ENCODE results near the gene ARSI. TPM values are rescaled to one million over a fixed set of nuclear protein-coding genes. Genes with fewer than 3 reads are reported as not detected.

ARSI gene
- total and polyA plus RNA-seq, 2 of the 13 experiments (the other 11 are each of a cell fraction or from before 2014, with no cell fraction given), result 4.2 to 33.9 TPM

GRCh38 chr5:150350524-150351344, 48.0 kb upstream of the ARSI start (continued):
- TF ChIP-seq, protein P1, sequence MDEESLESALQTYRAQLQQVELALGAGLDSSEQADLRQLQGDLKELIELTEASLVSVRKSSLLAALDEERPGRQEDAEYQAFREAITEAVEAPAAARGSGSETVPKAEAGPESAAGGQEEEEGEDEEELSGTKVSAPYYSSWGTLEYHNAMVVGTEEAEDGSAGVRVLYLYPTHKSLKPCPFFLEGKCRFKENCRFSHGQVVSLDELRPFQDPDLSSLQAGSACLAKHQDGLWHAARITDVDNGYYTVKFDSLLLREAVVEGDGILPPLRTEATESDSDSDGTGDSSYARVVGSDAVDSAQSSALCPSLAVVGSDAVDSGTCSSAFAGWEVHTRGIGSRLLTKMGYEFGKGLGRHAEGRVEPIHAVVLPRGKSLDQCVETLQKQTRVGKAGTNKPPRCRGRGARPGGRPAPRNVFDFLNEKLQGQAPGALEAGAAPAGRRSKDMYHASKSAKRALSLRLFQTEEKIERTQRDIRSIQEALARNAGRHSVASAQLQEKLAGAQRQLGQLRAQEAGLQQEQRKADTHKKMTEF (CRISPR knock-in tag; IDR thresholded peaks at IDR 0.05), result peak; percentile 83
- no peak for TF ChIP-seq ZSCAN30 (CRISPR knock-in tag; IDR thresholded peaks at IDR 0.05)
- peak; percentile 72; the same call in 1 of the 2 replicates for TF ChIP-seq PITX1 (CRISPR knock-in tag; IDR thresholded peaks at IDR 0.05)
- TF ChIP-seq, protein P2, sequence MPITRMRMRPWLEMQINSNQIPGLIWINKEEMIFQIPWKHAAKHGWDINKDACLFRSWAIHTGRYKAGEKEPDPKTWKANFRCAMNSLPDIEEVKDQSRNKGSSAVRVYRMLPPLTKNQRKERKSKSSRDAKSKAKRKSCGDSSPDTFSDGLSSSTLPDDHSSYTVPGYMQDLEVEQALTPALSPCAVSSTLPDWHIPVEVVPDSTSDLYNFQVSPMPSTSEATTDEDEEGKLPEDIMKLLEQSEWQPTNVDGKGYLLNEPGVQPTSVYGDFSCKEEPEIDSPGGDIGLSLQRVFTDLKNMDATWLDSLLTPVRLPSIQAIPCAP (CRISPR knock-in tag; IDR thresholded peaks at IDR 0.05; ENCODE audit: low read depth), result no peak
- TF ChIP-seq FOXK1 (CRISPR knock-in tag; IDR thresholded peaks at IDR 0.05; ENCODE audit: borderline replicate concordance, low read depth), result peak; percentile 74; the same call in 1 of the 2 replicates
- no peak for TF ChIP-seq GMEB2 (CRISPR knock-in tag; IDR thresholded peaks at IDR 0.05; ENCODE audit: low read depth)
- TF ChIP-seq MIER3 (CRISPR knock-in tag; IDR thresholded peaks at IDR 0.05; ENCODE audit: borderline replicate concordance), result peak; percentile 75; the same call in 1 of the 2 replicates
- TF ChIP-seq CREM (IDR thresholded peaks at IDR 0.05), result no peak
- TF ChIP-seq CREM (CRISPR knock-in tag; IDR thresholded peaks at IDR 0.05), result no peak
- no peak for TF ChIP-seq ZNF382 (CRISPR knock-in tag; IDR thresholded peaks at IDR 0.05; ENCODE audit: borderline replicate concordance)
- no peak for TF ChIP-seq NBN (conservative IDR thresholded peaks at IDR 0.05)
- no peak for TF ChIP-seq SRSF9 (IDR thresholded peaks at IDR 0.05; ENCODE audit: borderline replicate concordance, insufficient read depth, low read depth, low read length, poor library complexity, severe bottlenecking)
- peak; percentile 11; the same call in 1 of the 2 replicates for TF ChIP-seq ADNP (CRISPR knock-in tag; IDR thresholded peaks at IDR 0.05)
- peak; percentile 53; the same call in 1 of the 2 replicates for TF ChIP-seq CEBPB (IDR thresholded peaks at IDR 0.05; ENCODE audit: borderline replicate concordance, low read depth, low read length)
- no peak for TF ChIP-seq PHB2 (IDR thresholded peaks at IDR 0.05; ENCODE audit: partially characterized antibody)
- TF ChIP-seq ETV6 (CRISPR knock-in tag; conservative IDR thresholded peaks at IDR 0.05), result 0 out of 2 replicates have a peak, but pooled peaks have one; percentile 41
- TF ChIP-seq CC2D1A (CRISPR knock-in tag; IDR thresholded peaks at IDR 0.05), result no peak
- no peak for TF ChIP-seq ZFAT (CRISPR knock-in tag; conservative IDR thresholded peaks at IDR 0.05)
- TF ChIP-seq PCBP2 (optimal IDR thresholded peaks at IDR 0.05; ENCODE audit: low read depth, low read length, poor library complexity, severe bottlenecking), result no peak
- TF ChIP-seq, protein P3, sequence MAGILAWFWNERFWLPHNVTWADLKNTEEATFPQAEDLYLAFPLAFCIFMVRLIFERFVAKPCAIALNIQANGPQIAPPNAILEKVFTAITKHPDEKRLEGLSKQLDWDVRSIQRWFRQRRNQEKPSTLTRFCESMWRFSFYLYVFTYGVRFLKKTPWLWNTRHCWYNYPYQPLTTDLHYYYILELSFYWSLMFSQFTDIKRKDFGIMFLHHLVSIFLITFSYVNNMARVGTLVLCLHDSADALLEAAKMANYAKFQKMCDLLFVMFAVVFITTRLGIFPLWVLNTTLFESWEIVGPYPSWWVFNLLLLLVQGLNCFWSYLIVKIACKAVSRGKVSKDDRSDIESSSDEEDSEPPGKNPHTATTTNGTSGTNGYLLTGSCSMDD (CRISPR knock-in tag; IDR thresholded peaks at IDR 0.05), result no peak
- TF ChIP-seq IRF9 (CRISPR knock-in tag; IDR thresholded peaks at IDR 0.05; ENCODE audit: borderline replicate concordance), result peak; percentile 79; the same call in 1 of the 2 replicates
- no peak for TF ChIP-seq ZNF513 (CRISPR knock-in tag; conservative IDR thresholded peaks at IDR 0.05)
